Stimulated activated CD8-positive, alpha-beta memory T cell treated with anti-CD3 and anti-CD28 coated beads, Interleukin-7, amount 100 ng/mL, for 24 hours (primary cell): Measurements from ENCODE around the gene CAPN2.
A peak's percentile ranks its signal among the peaks of the same experiment; 100 is the strongest.
"Not testable (repeated sequence)": the region's sequence is repeated elsewhere in the genome, so short reads cannot be mapped to it uniquely, and the experiment has no call there.

Source experiments
- DNase-seq: peaks from one replicate; pipeline ENCODE4 v3.0.0-alpha.2; 2020; ENCODE audit warnings: low read depth

The CAPN2 gene

DNA sequence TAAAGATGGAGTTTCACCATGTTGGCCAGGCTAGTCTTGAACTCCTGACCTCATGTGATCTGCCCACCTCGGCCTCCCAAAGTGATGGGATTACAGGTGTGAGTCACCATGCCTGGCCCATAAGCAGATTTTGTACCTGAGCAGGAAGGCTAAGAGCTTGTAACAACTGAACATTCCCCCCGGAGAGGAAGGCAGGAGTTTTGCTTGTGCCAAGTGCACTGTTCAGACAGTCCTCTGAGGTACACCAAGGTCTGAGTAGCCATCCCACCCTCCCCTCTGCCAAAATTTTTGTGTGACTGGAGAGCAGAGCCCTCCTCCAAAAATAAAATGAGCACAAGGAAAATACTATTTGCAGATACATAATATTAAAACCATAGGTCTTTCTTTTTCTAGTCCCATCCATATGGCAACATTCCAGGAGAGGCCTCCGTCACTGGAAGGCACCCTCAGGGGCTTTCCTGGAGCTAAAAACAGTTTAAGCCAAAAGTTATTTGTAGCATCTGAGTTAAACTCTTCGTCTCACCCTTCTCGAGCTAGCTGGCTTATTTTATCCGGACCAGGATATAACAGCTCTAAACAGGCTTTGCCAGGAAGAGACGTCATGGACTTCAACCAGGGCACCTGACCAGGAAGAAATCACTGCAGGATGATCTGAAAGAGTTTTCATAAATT lies 27.2 kb downstream of the CAPN2 start:
- DNase-seq = no peak

DNA sequence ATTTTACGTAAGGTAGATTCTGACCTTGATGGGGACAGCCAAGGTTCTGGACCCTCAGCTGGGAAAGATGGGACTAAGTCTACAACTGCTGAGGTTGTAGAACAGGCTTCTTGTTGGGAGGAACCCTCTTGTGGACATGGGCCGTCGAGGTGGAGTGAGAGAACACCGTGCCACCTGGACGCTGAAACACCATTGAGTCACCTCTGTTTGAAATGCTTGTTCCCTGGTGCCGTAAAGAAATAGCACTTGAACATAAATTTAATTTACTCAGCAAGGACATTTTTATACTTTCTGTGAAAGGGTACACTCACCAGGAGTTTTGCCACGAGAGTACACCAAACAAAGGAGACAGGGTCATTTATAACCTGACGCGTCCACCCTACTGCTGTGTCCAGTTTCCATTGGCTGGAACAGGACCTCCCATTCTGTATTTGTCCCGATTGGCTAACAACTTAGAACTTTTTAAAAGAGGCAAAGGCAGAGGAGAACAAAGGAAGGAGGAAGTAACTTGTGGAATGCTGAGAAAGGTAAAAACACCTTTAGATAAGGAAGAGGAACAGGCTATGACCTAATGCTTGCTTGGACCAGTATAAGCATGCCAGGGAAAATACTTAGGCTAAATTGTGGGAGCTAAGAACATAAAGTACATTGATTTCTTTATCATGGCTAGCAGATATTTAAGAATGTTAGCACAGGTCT lies 27.8 kb downstream of the CAPN2 start:
- not testable (repeated sequence) for DNase-seq

DNA sequence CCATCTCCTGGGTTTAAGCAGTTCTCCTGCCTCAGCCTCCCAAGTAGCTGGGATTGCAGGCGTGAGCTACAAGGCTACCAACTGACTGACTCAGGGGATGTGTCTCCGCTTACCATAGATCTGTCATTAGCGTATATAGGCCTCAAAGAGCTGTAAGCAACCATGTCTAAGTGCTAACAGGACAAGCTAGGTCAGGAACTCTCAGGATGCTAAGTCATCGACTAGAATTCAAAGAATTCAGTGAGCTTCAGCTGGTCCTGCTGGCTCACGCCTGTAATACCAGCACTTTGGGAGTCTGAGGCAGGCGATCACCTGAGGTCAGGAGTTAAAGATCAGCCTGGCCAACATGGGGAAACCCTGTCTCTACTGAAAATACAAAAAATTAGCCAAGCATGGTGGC lies 29.5 kb downstream of the CAPN2 start:
- DNase-seq = no peak

DNA sequence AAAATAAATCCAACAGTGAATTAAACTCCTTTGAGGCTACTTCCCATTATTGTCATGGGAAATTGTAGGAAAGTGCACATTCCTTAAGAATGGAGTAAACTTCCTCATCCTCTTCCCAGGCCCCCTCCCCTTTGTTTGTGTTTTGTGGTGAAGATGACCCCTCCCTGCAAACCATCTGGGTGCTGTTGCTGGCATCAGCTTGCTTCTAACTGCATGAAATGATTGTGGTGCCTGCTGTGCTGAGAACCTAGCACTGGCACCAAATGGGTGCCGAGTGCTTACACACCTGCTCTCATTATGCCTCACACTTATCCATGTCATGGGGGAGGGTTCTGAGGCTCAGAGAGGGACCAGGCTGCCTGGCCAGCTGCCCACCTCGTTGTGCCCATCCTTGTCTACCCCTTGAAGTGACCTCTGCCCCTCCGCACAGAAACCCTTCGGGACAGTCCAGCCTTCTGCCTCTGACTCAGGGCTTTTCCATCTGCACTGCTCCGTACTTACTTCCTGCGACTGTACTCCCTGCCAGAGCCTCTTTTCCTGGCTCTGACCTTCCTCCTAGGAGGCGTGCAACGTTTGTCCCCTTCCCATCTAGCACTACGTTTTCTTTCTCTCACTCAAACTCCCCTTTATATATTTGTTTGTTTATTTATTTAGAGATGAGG lies 30.6 kb downstream of the CAPN2 start:
- no peak for DNase-seq

DNA sequence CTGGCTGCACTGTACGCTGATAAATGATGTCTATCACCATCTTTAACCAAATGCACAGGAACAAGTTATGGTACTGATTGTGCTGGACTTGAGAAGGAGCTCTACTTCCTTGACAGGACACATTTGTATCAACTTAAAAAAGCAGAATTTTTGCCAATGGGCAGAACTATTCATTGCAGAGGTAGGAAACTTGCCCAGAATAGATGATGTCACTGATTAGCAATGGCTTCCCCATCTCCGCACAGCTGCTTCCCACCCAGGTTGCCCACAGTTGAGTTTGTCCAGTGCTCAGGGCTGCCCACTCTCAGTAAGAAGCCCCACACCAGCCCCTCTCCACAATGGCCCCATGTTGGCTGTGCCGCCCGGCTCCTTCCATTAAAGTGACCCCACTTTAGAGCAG lies 33.4 kb downstream of the CAPN2 start:
- DNase-seq = no peak

DNA sequence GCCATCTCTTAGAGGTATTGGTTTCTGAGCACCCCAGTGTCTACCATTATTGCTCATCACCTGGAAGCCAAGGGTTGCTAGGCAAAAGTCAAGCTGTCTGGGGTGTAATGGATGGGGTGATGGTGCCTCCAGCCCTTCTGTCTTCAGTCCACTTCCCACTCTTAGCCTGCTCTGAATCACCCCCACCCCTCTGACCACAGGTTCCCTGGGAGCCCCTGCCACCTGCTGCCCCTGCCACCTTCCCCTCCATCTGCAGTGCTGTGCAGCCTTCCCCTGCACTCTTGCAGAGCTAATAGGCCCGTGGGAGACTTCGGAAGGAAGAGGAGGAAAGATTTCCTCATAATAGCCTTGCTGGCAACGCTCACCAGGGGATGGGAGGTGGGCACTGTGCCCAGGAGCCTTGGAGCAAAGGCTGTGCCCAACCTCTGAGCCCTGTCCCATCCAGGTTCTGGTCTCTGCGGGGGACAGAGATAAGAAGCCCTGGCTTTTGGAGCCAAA lies 35.5 kb downstream of the CAPN2 start:
- no peak for DNase-seq

DNA sequence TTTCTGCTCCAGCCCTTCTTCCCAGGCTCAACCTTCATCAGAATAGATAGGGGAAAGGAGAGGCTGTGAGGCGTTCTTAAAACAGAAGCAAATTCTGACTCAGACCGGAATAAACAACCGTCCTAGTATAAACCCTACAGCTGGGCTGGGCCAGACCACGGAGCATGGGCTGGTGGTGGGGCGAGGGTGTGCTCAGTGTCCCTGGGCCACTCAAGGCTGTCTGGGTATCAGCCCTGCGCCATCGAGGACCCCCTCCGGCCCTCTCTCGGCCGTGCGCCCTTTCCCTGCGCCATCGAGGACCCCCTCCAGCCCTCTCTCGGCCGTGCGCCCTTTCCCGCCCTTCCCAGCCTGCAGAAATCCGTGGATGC lies 36.0 kb downstream of the CAPN2 start:
- DNase-seq = no peak

DNA sequence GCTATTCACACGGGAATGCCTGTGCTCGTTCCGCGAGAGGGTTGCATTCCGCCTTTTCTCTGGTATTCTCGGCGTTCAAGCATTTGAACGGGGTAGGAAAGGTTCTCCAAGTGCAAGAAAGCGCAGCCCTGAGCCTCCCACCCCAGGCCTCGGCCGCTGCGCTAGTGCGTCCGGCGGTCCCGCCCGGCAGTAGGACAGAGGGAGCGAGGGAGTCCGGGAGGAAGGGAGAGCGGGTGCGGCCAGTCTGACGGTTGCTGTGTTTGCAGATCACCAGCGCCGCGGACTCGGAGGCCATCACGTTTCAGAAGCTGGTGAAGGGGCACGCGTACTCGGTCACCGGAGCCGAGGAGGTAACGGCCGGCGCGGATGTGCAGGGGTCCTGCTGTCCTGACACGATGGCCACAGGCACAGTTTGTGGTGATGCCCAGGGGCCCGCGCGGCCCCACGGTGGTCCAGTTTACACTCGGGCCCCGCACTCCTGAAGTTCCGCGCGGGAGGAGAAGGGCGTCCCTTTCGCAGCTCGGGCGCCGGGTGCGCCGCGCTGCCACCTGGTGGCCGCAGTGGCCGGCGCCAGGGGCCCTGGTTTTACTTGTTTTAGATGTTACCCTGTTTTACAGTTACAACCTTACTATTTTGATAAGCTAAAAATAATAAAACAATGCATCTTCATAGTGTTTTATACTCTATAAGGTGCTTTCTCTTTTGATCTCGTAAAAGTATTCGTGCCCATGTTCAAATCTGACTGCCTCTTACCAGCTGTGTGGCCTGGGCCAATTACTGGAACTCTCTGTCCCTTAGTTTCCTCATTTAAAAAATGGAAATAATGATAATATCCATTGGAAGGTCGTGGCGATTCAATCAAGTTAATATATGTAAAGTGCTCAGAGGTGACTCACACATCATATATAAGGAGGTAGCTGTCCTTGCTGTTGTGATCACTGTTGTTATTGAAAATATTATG lies 36.7 kb downstream of the CAPN2 start:
- peak; percentile 25 for DNase-seq

DNA sequence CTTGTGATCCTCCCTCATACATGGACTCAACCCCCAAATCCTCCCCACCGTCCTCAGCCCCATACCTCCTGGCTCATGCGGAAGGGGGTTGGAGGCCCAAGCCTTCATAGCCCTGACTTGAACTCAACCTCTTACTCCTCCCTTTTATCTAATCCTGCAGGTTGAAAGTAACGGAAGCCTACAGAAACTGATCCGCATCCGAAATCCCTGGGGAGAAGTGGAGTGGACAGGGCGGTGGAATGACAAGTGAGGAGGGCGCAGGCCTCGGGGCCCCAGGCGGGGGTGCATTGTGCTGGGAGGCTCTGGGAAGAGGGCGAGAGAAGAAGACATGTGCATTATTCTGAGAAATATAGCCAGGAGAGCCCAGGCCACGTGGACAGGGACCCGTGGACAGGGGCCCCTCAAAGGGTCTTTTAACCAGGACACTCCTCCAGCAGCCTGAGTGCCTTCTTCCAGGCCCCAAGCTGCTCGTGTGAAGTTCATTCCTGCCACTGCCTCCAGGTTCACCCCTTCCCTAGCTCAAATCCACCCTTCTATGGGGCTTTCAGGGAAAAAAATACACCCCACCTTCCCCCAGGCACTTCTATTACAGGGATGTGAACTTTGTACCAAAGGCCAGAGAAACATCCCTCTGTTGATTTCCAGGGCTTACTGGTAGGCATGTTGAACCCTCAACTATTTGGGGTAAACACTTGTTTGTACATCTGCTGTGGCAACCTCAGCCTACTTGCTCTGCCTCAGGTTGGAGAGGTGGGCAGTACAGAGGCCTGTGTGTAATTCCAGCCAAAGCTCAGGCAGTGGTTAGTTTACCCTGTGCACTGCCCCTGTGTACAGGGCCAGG lies 38.6 kb downstream of the CAPN2 start:
- DNase-seq = no peak

DNA sequence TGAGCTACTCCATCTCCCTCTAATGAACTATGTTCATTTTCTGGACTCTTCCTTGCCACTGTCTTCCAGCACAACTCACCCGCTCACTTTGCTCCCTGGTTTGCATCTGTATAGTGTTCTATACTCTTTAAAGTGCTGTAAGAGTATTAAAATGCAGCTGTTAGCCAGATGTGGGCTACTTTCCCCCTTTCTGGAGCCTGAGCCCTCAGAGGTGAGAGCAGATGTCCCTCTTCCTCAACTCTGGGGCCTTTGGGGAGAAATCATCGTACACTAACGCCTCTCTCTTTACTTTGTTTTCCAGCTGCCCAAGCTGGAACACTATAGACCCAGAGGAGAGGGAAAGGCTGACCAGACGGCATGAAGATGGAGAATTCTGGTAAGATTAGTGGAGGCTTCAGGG lies 39.4 kb downstream of the CAPN2 start:
- DNase-seq = no peak

DNA sequence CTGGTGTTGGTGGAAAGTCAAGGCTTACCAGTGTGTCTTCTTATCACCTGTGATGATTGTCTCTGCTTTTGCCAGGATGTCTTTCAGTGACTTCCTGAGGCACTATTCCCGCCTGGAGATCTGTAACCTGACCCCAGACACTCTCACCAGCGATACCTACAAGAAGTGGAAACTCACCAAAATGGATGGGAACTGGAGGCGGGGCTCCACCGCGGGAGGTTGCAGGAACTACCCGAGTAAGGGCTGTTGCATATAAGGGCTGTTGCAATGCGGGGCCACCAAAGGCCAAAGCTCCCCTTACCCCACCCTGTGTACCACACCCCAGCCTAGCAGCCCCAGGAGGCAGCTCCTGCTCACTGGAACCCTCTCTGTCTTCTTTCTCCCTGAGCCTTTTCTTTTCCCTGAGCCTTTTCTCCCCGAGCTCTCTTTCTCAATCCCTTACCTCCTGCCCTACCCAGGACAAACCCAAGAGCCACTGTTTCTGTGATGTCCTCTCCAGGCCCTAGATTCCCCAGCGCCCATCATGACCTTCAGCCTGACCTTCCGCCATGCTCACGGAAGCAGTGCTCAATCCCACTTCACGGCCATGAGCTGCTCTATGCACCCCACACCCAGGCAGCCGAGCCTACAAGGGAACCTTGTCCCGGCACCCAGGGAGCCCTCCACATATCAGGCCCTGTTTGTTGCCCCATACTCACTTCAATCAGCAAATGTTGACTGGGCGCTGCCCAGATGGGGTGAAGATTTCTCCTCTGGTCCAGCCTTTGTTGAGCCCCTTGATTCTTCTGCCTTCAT lies 40.6 kb downstream of the CAPN2 start:
- no peak for DNase-seq

DNA sequence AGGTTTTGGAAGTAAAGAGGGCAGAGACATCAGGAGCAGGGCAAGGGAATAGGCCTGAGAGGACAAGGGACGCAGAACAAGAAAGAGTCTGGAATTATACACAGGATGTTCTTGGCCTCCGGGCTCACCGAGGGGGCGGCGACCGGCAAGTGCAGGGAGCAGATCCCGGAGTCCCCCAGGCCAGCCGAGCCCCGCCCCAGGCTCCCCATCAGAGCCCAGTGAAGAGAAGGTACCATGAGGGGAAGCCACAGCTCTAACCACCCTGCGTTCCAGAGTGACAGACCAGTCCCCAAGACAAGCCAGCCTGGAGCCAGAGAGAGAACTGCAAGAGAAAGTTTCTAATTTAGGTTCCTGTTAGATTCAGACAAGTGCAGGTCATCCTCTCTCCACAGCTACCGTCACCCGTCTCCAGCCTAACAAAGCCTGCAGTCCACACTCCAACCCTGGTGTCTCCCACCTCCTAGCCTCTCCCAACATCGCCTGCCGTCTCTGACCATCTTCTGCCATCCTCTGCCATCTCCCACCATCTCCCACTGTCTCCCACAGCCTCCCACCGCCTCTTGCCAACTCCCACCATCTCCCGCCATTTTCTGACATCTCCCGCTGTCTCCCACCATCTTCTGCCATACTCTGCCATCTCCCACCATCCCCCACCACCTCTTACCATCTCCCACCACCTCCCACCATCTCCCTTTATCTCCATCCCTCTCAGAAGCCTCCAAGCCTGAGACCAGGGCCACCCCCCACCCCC lies 42.5 kb downstream of the CAPN2 start:
- DNase-seq = no peak

DNA sequence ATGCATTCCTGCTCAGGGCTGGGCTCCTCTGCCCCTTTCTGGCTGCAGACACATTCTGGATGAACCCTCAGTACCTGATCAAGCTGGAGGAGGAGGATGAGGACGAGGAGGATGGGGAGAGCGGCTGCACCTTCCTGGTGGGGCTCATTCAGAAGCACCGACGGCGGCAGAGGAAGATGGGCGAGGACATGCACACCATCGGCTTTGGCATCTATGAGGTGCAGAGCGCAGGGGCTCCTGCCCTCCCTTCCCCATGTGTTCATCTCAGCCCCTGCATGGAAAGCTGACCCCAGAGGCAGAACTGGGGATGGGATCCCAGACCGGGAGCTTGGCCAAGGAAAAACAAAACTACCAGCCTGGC lies 43.1 kb downstream of the CAPN2 start:
- DNase-seq = no peak

DNA sequence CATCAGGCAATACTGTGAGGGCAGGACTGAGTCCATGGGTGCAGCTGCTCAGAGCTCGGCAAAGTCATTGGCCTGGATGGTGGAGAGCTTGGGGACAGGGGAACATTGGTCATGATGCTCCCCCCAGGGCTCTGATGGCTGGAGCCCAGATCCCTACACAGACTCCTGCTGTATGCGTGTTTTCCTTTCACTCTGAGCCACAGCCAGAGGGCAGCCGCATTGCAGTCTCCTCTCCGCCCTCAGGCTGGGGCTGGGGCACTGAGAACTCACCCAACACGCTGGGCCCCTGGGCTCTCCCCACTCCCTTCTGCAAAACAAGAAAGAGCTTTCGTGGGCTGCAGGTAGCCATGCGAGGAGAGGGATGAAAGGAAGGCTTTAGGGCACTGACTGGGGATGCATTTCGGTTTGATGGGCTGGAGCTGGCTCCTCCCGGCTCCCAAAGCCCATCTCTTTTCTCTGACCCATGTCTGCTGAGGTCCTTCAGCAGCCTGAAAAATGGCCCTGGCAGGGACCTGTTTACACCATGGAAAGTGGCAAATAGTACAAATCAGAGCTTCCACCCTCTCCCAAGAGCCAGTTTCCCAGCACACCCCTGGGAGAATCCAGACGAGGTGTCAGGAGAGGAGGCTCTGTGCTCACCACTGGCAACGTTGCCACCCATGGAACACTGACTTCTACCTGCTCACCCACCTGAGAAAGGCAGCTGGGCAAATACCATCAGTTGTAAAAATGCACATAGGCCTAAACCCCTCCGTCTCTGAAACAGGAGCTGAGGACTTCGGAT lies 43.8 kb downstream of the CAPN2 start:
- DNase-seq = no peak

DNA sequence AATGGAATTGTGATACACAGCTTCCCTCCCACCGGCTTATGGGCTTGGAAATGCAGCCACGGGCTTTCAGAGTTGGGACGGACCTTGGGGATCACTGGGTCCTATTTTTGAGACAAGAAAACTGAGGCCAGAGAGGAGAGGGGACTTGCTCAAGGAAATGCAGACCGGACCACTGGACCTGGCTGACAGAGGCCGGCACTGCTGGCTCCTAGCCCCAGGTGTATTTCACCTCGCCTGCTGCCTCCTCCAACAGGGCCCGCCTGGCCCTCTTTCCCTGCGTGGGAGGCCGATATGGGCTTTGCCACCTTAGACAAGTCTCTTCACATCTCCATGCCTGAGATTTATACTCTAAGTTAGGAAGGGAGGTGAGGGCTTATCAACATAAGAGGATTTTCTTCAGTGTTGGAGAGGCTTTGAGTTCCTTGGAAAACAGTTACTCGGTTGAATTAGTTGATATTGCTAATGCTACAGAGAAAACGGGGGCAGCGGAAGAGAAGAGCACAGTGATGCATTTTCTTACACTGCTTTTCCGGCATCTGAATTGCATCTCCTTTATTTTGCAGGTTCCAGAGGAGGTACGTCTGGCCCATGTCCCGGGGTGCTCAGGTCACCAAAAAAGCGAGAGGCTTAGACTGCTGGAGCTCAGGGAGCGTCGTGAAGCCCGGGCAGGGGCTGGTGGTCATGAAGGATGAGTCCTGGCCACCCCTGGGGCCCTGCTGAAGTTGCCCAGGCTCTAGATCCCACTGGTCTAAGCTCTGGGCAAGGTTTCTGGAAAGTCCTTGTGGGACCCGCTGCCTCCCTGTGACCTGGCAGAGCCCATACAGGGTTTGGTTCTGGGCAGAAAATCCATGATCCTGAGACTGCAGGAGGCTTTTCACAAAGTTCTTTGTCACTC lies 44.7 kb downstream of the CAPN2 start:
- no peak for DNase-seq

DNA sequence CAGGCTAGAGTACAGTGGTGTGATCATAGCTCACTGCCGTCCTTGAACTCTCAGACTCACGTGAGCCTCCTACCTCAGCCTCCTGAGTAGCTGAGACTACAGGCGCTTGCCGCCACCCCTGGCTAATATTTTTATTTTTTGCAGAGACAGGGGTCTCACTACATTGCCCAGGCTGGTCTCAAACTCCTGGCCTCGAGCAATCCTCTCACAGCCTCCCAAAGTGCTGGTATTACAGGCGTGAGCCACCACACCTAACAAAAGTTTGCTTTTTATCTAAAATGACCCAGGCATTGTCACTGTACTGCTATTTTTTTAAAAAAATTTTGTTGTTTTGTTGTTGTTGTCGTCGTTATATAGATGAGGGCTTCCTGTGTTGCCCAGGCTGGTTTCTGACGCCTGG lies 46.4 kb downstream of the CAPN2 start:
- no peak for DNase-seq

DNA sequence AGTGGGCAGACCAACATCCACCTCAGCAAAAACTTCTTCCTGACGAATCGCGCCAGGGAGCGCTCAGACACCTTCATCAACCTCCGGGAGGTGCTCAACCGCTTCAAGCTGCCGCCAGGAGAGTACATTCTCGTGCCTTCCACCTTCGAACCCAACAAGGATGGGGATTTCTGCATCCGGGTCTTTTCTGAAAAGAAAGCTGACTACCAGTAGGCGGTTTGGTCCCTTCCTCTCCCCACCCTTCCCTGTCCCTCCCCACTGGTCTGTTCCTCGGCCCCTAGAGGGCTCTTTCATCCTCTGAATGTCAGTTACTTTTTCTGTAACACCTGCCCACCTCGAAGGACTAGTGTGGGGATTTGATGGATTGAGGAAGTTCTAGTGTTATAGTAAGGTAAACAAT lies 46.9 kb downstream of the CAPN2 start:
- no peak for DNase-seq

DNA sequence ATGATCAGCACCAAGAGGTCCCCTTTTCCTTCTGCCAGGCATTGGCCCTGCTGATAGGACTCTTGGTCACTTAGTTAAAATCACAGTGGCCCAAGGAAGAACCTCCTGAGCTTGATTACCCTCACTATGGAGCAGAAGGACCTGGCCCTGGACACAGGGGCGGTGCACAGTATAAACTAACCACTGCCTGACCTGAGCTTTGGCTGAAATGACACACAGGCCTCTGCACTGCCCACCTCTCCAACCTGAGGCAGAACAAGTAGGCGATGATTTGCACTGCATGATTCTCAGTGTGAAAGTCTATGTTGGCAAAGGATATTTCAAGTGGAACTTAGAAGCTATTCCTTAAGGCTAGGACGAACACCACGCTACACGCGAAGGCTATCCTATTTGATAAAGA lies 48.5 kb downstream of the CAPN2 start:
- DNase-seq = no peak
